Mesenchymal stem cell (in vitro differentiated cells and primary cell): ENCODE data around the gene NAPSA.

Experiments used
- DNase-seq: peaks from one replicate; pipeline ENCODE4 v3.0.0-alpha.2; 2013
- H2AFZ ChIP-seq: one replicate; pipeline ENCODE4 v1.6.1; 2013; ENCODE audit warnings: low read depth, mild to moderate bottlenecking, control low read depth, inconsistent platforms, low read length, moderate library complexity
- H2AK5ac ChIP-seq: 2 replicates; pipeline ENCODE4 v1.6.1; 2013; ENCODE audit warnings: low read length, moderate library complexity, mild to moderate bottlenecking, inconsistent platforms; ENCODE audit not compliant: severe bottlenecking
- H2BK120ac ChIP-seq: one replicate; pipeline ENCODE4 v1.6.1; 2013; ENCODE audit warnings: low read depth, mild to moderate bottlenecking, inconsistent platforms, low read length, moderate library complexity
- H2BK12ac ChIP-seq, 2 experiments: one replicate each; pipeline ENCODE4 v1.6.1; 2013; ENCODE audit warnings: inconsistent platforms in 2 of 2, low read length in 2 of 2, mild to moderate bottlenecking in 2 of 2, moderate library complexity in 2 of 2, control low read depth in 1 of 2
- H2BK15ac ChIP-seq: one replicate; pipeline ENCODE4 v1.6.1; 2013; ENCODE audit warnings: mild to moderate bottlenecking, low read depth, inconsistent platforms; ENCODE audit not compliant: poor library complexity, severe bottlenecking
- H2BK5ac ChIP-seq: 2 replicates; pipeline ENCODE4 v1.6.1; 2013; ENCODE audit warnings: low read depth, mild to moderate bottlenecking, low read length, control low read depth, inconsistent platforms; ENCODE audit not compliant: poor library complexity, severe bottlenecking
- H3K14ac ChIP-seq, 2 experiments: one replicate each; pipeline ENCODE4 v1.6.1; 2013; ENCODE audit warnings: inconsistent platforms in 2 of 2, low read length in 2 of 2, control low read depth in 1 of 2, mild to moderate bottlenecking in 1 of 2, moderate library complexity in 1 of 2
- H3K18ac ChIP-seq, 2 experiments: one replicate each; pipeline ENCODE4 v1.6.1; 2013; ENCODE audit warnings: inconsistent platforms in 2 of 2, low read length in 2 of 2, control low read depth in 1 of 2, low read depth in 1 of 2, mild to moderate bottlenecking in 1 of 2
- H3K23ac ChIP-seq, 2 experiments: one replicate each; pipeline ENCODE4 v1.6.1; 2013; ENCODE audit warnings: inconsistent platforms in 2 of 2, low read length in 2 of 2, mild to moderate bottlenecking in 2 of 2, moderate library complexity in 2 of 2, control low read depth in 1 of 2
- H3K27ac ChIP-seq: 2 replicates; pipeline ENCODE4 v1.5.1; 2013; ENCODE audit warnings: mild to moderate bottlenecking, moderate library complexity, low read length, control low read depth, inconsistent platforms; ENCODE audit not compliant: poor library complexity, severe bottlenecking
- H3K27me3 ChIP-seq, 2 experiments: 2 replicates each; pipeline versions ENCODE4 v1.6.1 to v1.7.0; 2013; ENCODE audit warnings: low read length in 2 of 2, mild to moderate bottlenecking in 2 of 2, moderate library complexity in 2 of 2, control low read depth in 1 of 2, inconsistent platforms in 1 of 2; ENCODE audit not compliant: control insufficient read depth in 1 of 2, insufficient read depth in 1 of 2
- H3K36me3 ChIP-seq, 2 experiments: 2 replicates each; pipeline versions ENCODE4 v1.6.1 to v1.7.0; 2013; ENCODE audit warnings: low read length in 2 of 2, control low read depth in 1 of 2, inconsistent platforms in 1 of 2, low read depth in 1 of 2, mild to moderate bottlenecking in 1 of 2; ENCODE audit not compliant: insufficient read depth in 2 of 2, control insufficient read depth in 1 of 2
- H3K4ac ChIP-seq, 2 experiments: one replicate each; pipeline ENCODE4 v1.6.1; 2013; ENCODE audit warnings: inconsistent platforms in 2 of 2, low read length in 2 of 2, mild to moderate bottlenecking in 2 of 2, moderate library complexity in 2 of 2, control low read depth in 1 of 2, low read depth in 1 of 2
- H3K4me1 ChIP-seq: 2 replicates; pipeline ENCODE4 v1.6.1; 2013; ENCODE audit warnings: low read depth, low read length, control low read depth; ENCODE audit not compliant: control insufficient read depth, insufficient read depth
- H3K4me2 ChIP-seq: 2 replicates; pipeline ENCODE4 v1.6.1; 2013; ENCODE audit warnings: low read length, mild to moderate bottlenecking, inconsistent platforms; ENCODE audit not compliant: poor library complexity, severe bottlenecking
- H3K4me3 ChIP-seq, 2 experiments: 2 replicates each; pipeline versions ENCODE4 v1.5.1 to v1.7.0; 2013; ENCODE audit warnings: low read length in 2 of 2, mild to moderate bottlenecking in 2 of 2, control low read depth in 1 of 2, low read depth in 1 of 2; ENCODE audit not compliant: insufficient read depth in 1 of 2
- H3K79me1 ChIP-seq: replicated peaks from 2 replicates; pipeline ENCODE4 v1.6.1; 2013; ENCODE audit warnings: mild to moderate bottlenecking, control low read depth, low read length, inconsistent platforms; ENCODE audit not compliant: poor library complexity, severe bottlenecking
- H3K9ac ChIP-seq: 2 replicates; pipeline ENCODE4 v1.7.0; 2013; ENCODE audit warnings: mild to moderate bottlenecking, low read length, moderate library complexity
- H3K9me3 ChIP-seq: 2 replicates; pipeline ENCODE4 v1.7.0; 2013; ENCODE audit warnings: mild to moderate bottlenecking, low read length; ENCODE audit not compliant: control insufficient read depth
- H4K8ac ChIP-seq: one replicate; pipeline ENCODE4 v1.6.1; 2013; ENCODE audit warnings: inconsistent platforms, mild to moderate bottlenecking, low read length, moderate library complexity
- H4K91ac ChIP-seq: one replicate; pipeline ENCODE4 v1.6.1; 2013; ENCODE audit warnings: mild to moderate bottlenecking, low read length, inconsistent platforms
- WGBS: methylation state at CpG from one replicate; pipeline ENCODE4 v1.1.7; 2013; ENCODE audit warnings: mixed read lengths; 5-methylcytosine and 5-hydroxymethylcytosine counted together

NAPSA gene

GRCh38 chr19:50322234-50322633, 43.2 kb downstream of the NAPSA start:
- no peak overlapping the region for H3K4ac ChIP-seq
- no peak overlapping the region for H3K9ac ChIP-seq
- H3K79me1 ChIP-seq, result no peaks in the 10 kb centered on the region
- H2AFZ ChIP-seq, result no peak overlapping the region
- H2BK12ac ChIP-seq, result no peak overlapping the region
- H3K4me2 ChIP-seq, result no peak overlapping the region
- H3K27ac ChIP-seq, result no peak overlapping the region
- H3K18ac ChIP-seq, result no peak overlapping the region
- no peaks in the 10 kb centered on the region for H3K9me3 ChIP-seq
- 82% methylated on average over 12 of the region's 12 CpGs for WGBS
- DNase-seq, result no peak
- H3K23ac ChIP-seq, result no peak overlapping the region
- no peak overlapping the region for H4K8ac ChIP-seq
- no peak overlapping the region for H3K4me3 ChIP-seq
- peaks cover 4% of the 10 kb centered on the region for H3K4me1 ChIP-seq
- H2BK120ac ChIP-seq, result no peak overlapping the region
- no peaks in the 10 kb centered on the region for H3K36me3 ChIP-seq
- H3K27me3 ChIP-seq, result peaks cover 15 to 28% of the 10 kb centered on the region in 2 experiments
- no peak overlapping the region for H3K14ac ChIP-seq
- no peak overlapping the region for H4K91ac ChIP-seq
- H2BK15ac ChIP-seq, result no peak overlapping the region
- H2AK5ac ChIP-seq, result no peak overlapping the region
- no peak overlapping the region for H2BK5ac ChIP-seq

DNA sequence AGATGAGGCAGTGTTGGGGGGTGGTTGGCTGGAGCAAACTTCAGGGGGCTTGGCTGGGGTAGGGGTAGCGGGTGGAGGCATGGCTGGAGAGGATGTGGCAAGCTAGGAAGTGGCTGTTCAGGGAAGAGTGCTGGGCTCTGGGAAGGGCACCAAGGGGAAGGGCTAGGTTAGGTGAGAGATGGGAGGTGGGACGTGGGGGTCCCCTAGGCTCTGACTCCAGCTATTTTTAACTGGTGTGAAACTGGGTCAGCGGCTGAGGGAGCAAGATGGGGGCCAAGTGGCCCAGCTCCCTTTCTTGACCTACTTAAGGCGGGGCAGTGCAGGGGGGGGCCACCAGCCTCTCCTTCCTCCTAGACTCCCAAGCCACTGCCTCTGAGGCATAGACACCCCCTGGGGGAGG, 43.6 kb downstream of the NAPSA start:
- H3K14ac ChIP-seq, result no peak overlapping the region
- H3K9ac ChIP-seq, result no peak overlapping the region
- no peak overlapping the region for H2AK5ac ChIP-seq
- no peak overlapping the region for H3K23ac ChIP-seq
- no peak overlapping the region for H2BK5ac ChIP-seq
- H3K4me1 ChIP-seq, result peaks cover 4% of the 10 kb centered on the region
- H2BK120ac ChIP-seq, result no peak overlapping the region
- no peak for DNase-seq
- H2AFZ ChIP-seq, result no peak overlapping the region
- no peak overlapping the region for H3K18ac ChIP-seq
- no peaks in the 10 kb centered on the region for H3K9me3 ChIP-seq
- no peak overlapping the region for H3K27ac ChIP-seq
- 72% methylated on average over 4 of the region's 4 CpGs for whole genome bisulfite sequencing
- no peak overlapping the region for H4K91ac ChIP-seq
- no peaks in the 10 kb centered on the region for H3K79me1 ChIP-seq
- no peak overlapping the region for H4K8ac ChIP-seq
- no peak overlapping the region for H2BK15ac ChIP-seq
- H3K4me3 ChIP-seq, result no peak overlapping the region
- H2BK12ac ChIP-seq, result no peak overlapping the region
- H3K4me2 ChIP-seq, result no peak overlapping the region
- no peaks in the 10 kb centered on the region for H3K36me3 ChIP-seq
- H3K4ac ChIP-seq, result no peak overlapping the region
- H3K27me3 ChIP-seq, result peaks cover 11 to 24% of the 10 kb centered on the region in 2 experiments

GRCh38 chr19:50320596-50320995, 44.8 kb downstream of the NAPSA start:
- Histone ChIP-seq H3K4me3 (no peak overlapping the region), H3K9ac (no peak overlapping the region), H2BK120ac (no peak overlapping the region), H4K91ac (no peak overlapping the region), H3K4ac (no peak overlapping the region), H2AK5ac (no peak overlapping the region), H3K27ac (no peak overlapping the region), H3K79me1 (no peaks in the 10 kb centered on the region), H2BK5ac (no peak overlapping the region), H3K9me3 (no peaks in the 10 kb centered on the region), H3K36me3 (no peaks in the 10 kb centered on the region), H3K4me1 (no peaks in the 10 kb centered on the region), H3K23ac (no peak overlapping the region), H2BK12ac (no peak overlapping the region), H2BK15ac (no peak overlapping the region), H4K8ac (no peak overlapping the region), H3K18ac (no peak overlapping the region), H3K4me2 (no peak overlapping the region), H3K27me3 (peaks cover 9 to 22% of the 10 kb centered on the region in 2 experiments), H2AFZ (no peak overlapping the region), H3K14ac (no peak overlapping the region)
- no peak for DNase-seq
- WGBS, result 91% methylated on average over 20 of the region's 20 CpGs

GRCh38 chr19:50320051-50320450, 45.4 kb downstream of the NAPSA start:
- no peak overlapping the region for H3K14ac ChIP-seq
- no peak overlapping the region for H3K27ac ChIP-seq
- H2BK120ac ChIP-seq, result no peak overlapping the region
- H3K4me3 ChIP-seq, result no peak overlapping the region
- no peak overlapping the region for H2AK5ac ChIP-seq
- no peaks in the 10 kb centered on the region for H3K4me1 ChIP-seq
- no peak overlapping the region for H4K91ac ChIP-seq
- H3K4ac ChIP-seq, result no peak overlapping the region
- H2BK15ac ChIP-seq, result no peak overlapping the region
- no peaks in the 10 kb centered on the region for H3K9me3 ChIP-seq
- no peak overlapping the region for H3K18ac ChIP-seq
- no peaks in the 10 kb centered on the region for H3K36me3 ChIP-seq
- no peak overlapping the region for H4K8ac ChIP-seq
- H2BK5ac ChIP-seq, result no peak overlapping the region
- no peaks in the 10 kb centered on the region for H3K79me1 ChIP-seq
- peaks cover 9 to 20% of the 10 kb centered on the region in 2 experiments for H3K27me3 ChIP-seq
- no peak for DNase-seq
- no peak overlapping the region for H3K23ac ChIP-seq
- H3K9ac ChIP-seq, result no peak overlapping the region
- 94% methylated on average over 11 of the region's 12 CpGs for WGBS
- H2AFZ ChIP-seq, result no peak overlapping the region
- H3K4me2 ChIP-seq, result no peak overlapping the region
- no peak overlapping the region for H2BK12ac ChIP-seq
